K562 (cell line): ENCODE data around the gene SDR9C7.
"Not testable (repeated sequence)": the region's sequence is repeated elsewhere in the genome, so short reads cannot be mapped to it uniquely, and the experiment has no call there.

Experiments used
- FOXO4 ChIP-seq: fragments of 450-650 bp; formaldehyde crosslinking; IDR thresholded peaks from 2 replicates; pipeline ENCODE4 v1.4.0; 2020; ENCODE audit warnings: mild to moderate bottlenecking, moderate library complexity
- HNRNPLL ChIP-seq: fragments of 200-400 bp; formaldehyde crosslinking; IDR thresholded peaks from 2 replicates; pipeline ENCODE4 v1.6.1; 2017; ENCODE audit warnings: low read length, low read depth, mild to moderate bottlenecking; ENCODE audit not compliant: poor library complexity, severe bottlenecking
- ZC3H11A ChIP-seq: IDR thresholded peaks from 2 replicates; pipeline ENCODE4 v1.6.1; 2012; ENCODE audit warnings: low read depth, low read length, improper control_type of control experiment
- TF ChIP-seq, protein P1 (sequence below), 3 experiments: fragments of 200-800 bp in 1 of 3; fragments of 250-450 bp in 1 of 3; fragments of 450-650 bp in 1 of 3; sonication (Bioruptor Pico) in 1 of 3; sonication (Bioruptor generic) in 1 of 3; formaldehyde crosslinking in 1 of 3; IDR thresholded peaks; 2 replicates each; pipeline versions ENCODE4 v1.6.1 to v1.8.0; 2016 to 2022; ENCODE audit warnings: mild to moderate bottlenecking in 2 of 3, missing genetic modification characterization in 2 of 3, missing compliant biosample characterization in 1 of 3, moderate library complexity in 1 of 3

GRCh38 chr12:56968910-56969309 lies 34.7 kb upstream of the SDR9C7 start:
- not testable (repeated sequence) for TF ChIP-seq ZC3H11A; HNRNPLL; FOXO4 (CRISPR knock-in tag)
- TF ChIP-seq, protein P1, sequence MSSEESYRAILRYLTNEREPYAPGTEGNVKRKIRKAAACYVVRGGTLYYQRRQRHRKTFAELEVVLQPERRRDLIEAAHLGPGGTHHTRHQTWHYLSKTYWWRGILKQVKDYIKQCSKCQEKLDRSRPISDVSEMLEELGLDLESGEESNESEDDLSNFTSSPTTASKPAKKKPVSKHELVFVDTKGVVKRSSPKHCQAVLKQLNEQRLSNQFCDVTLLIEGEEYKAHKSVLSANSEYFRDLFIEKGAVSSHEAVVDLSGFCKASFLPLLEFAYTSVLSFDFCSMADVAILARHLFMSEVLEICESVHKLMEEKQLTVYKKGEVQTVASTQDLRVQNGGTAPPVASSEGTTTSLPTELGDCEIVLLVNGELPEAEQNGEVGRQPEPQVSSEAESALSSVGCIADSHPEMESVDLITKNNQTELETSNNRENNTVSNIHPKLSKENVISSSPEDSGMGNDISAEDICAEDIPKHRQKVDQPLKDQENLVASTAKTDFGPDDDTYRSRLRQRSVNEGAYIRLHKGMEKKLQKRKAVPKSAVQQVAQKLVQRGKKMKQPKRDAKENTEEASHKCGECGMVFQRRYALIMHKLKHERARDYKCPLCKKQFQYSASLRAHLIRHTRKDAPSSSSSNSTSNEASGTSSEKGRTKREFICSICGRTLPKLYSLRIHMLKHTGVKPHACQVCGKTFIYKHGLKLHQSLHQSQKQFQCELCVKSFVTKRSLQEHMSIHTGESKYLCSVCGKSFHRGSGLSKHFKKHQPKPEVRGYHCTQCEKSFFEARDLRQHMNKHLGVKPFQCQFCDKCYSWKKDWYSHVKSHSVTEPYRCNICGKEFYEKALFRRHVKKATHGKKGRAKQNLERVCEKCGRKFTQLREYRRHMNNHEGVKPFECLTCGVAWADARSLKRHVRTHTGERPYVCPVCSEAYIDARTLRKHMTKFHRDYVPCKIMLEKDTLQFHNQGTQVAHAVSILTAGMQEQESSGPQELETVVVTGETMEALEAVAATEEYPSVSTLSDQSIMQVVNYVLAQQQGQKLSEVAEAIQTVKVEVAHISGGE (CRISPR knock-in tag; IDR thresholded peaks at IDR 0.05), result not testable (repeated sequence)
